A549 (cell line): ENCODE data around the gene SEC16A. TPM values are rescaled to one million over a fixed set of nuclear protein-coding genes. Genes with fewer than 3 reads are reported as not detected.

Experiments used
- ATAC-seq, 2 experiments: fragments of 200-7000 bp in 1 of 2; fragments of >200 bp in 1 of 2; cut with Nextera tagmentation in 1 of 2; cut with Tn5 transposase in 1 of 2; 3 replicates each; pipeline versions ENCODE4 v1.8.0 to v1.9.1; 2018 to 2020; ENCODE audit warnings: mild to moderate bottlenecking in 1 of 2, moderate library complexity in 1 of 2
- CTCF ChIA-PET: fragments of 300-600 bp; sonication (Branson Sonifier 250); formaldehyde crosslinking; extraction: SDS; loops from one replicate; lab custom pipeline; 2021; ENCODE audit warnings: antibody characterized with exemption, inconsistent platforms; lab: Yijun Ruan, JAX
- POLR2A ChIA-PET: fragments of 350-600 bp; formaldehyde crosslinking; extraction: SDS; loops from one replicate; lab custom pipeline; 2021; ENCODE audit warnings: antibody characterized with exemption, inconsistent platforms; lab: Yijun Ruan, JAX
- DNase-seq, 2 experiments: peaks; one replicate each; pipeline versions ENCODE4 v3.0.0 to v3.0.0-alpha.2; 2011 to 2016; ENCODE audit warnings: low read depth in 1 of 2, low spot score in 1 of 2
- FAIRE-seq: peaks from 2 replicates; lab custom pipeline; 2011; peaks lifted over from hg19 to GRCh38; lab: Jason Lieb, UNC
- H3K27ac ChIP-seq, 2 experiments: fragments of >200 bp; sonication (Bioruptor Twin); formaldehyde crosslinking; 3 replicates each; pipeline ENCODE4 v1.5.1; 2016 to 2017
- H3K4me1 ChIP-seq: fragments of >200 bp; sonication (Bioruptor Twin); formaldehyde crosslinking; 3 replicates; pipeline ENCODE4 v1.6.1; 2016
- H3K4me2 ChIP-seq: fragments of >200 bp; sonication (Bioruptor Twin); formaldehyde crosslinking; 3 replicates; pipeline ENCODE4 v1.6.1; 2016
- H3K4me3 ChIP-seq: fragments of >200 bp; sonication (Bioruptor Twin); formaldehyde crosslinking; 3 replicates; pipeline ENCODE4 v1.5.1; 2016
- H3K9me3 ChIP-seq: fragments of >200 bp; sonication (Bioruptor Twin); formaldehyde crosslinking; 3 replicates; pipeline ENCODE4 v1.6.1; 2016
- BHLHE40 ChIP-seq: IDR thresholded peaks from 2 replicates; pipeline ENCODE4 v1.6.1; 2012; ENCODE audit warnings: low read depth, low read length, inconsistent platforms
- CBX8 ChIP-seq: fragments of 200-600 bp; sonication (generic); IDR thresholded peaks from 2 replicates; pipeline ENCODE4 v1.6.1; 2016
- CHD2 ChIP-seq: fragments of 150-350 bp; IDR thresholded peaks from 2 replicates; pipeline ENCODE4 v1.6.1; 2014; ENCODE audit warnings: low read length; ENCODE audit not compliant: partially characterized antibody
- EP300 ChIP-seq, 2 experiments: fragments of >200 bp; sonication (Bioruptor Twin); formaldehyde crosslinking; IDR thresholded peaks; 2 replicates in 1 of 2; 3 replicates in 1 of 2; pipeline ENCODE4 v1.6.1; 2016 to 2017
- ESRRA ChIP-seq: fragments of 150-350 bp; IDR thresholded peaks from 2 replicates; pipeline ENCODE4 v1.6.1; 2014; ENCODE audit warnings: mild to moderate bottlenecking, low read length, borderline replicate concordance
- FOSB ChIP-seq: fragments of 250-450 bp; sonication (Bioruptor Pico); IDR thresholded peaks from 2 replicates; pipeline ENCODE4 v1.5.0; 2020; ENCODE audit warnings: mild to moderate bottlenecking, moderate library complexity
- FOSL2 ChIP-seq, 2 experiments: fragments of 450-650 bp in 1 of 2; fragments of >200 bp in 1 of 2; sonication (Bioruptor Twin) in 1 of 2; formaldehyde crosslinking; IDR thresholded peaks; 2 replicates each; pipeline versions ENCODE4 v1.5.0 to v1.6.1; 2016 to 2020; ENCODE audit warnings: mild to moderate bottlenecking in 1 of 2, moderate library complexity in 1 of 2
- GATA3 ChIP-seq: IDR thresholded peaks from 2 replicates; pipeline ENCODE4 v1.6.1; 2012; ENCODE audit warnings: borderline replicate concordance
- HEYL ChIP-seq: fragments of 250-450 bp; sonication (Bioruptor Pico); IDR thresholded peaks from 2 replicates; pipeline ENCODE4 v1.8.0; 2021; ENCODE audit warnings: mild to moderate bottlenecking, moderate library complexity
- HOXA7 ChIP-seq: fragments of 250-450 bp; sonication (Bioruptor Pico); IDR thresholded peaks from 2 replicates; pipeline ENCODE4 v1.5.0; 2020; ENCODE audit warnings: mild to moderate bottlenecking, moderate library complexity
- NFE2L2 ChIP-seq: fragments of 150-350 bp; conservative IDR thresholded peaks from 2 replicates; pipeline ENCODE4 v1.6.1; 2014; ENCODE audit warnings: low read length
- NR3C1 ChIP-seq: fragments of >200 bp; sonication (Bioruptor Twin); formaldehyde crosslinking; IDR thresholded peaks from 3 replicates; pipeline ENCODE4 v1.6.1; 2017
- POLR2AphosphoS2 ChIP-seq: conservative IDR thresholded peaks from 2 replicates; pipeline ENCODE4 v1.6.1; 2012; ENCODE audit warnings: low read length, improper control_type of control experiment, inconsistent platforms
- RAD21 ChIP-seq, 2 experiments: fragments of >200 bp in 1 of 2; sonication (Bioruptor Twin) in 1 of 2; formaldehyde crosslinking in 1 of 2; IDR thresholded peaks in 1 of 2; conservative IDR thresholded peaks in 1 of 2; 2 replicates in 1 of 2; 3 replicates in 1 of 2; pipeline ENCODE4 v1.6.1; 2012 to 2018; ENCODE audit warnings: inconsistent platforms in 1 of 2
- RCOR1 ChIP-seq: fragments of 150-350 bp; IDR thresholded peaks from 2 replicates; pipeline ENCODE4 v1.6.1; 2014; ENCODE audit warnings: antibody characterized with exemption, low read length, low read depth
- RFX5 ChIP-seq: fragments of 450-650 bp; IDR thresholded peaks from 2 replicates; pipeline ENCODE4 v1.7.1; 2014; ENCODE audit warnings: antibody characterized with exemption, mild to moderate bottlenecking, moderate library complexity
- ZSCAN20 ChIP-seq: fragments of 250-450 bp; sonication (Bioruptor Pico); IDR thresholded peaks from 2 replicates; pipeline ENCODE4 v1.8.0; 2022; ENCODE audit warnings: mild to moderate bottlenecking, moderate library complexity
- WGBS: methylation state at CpG from one replicate; pipeline ENCODE4 v1.1.6; 2017; ENCODE audit errors: missing lambda C conversion rate; 5-methylcytosine and 5-hydroxymethylcytosine counted together
- polyA plus RNA-seq, 4 experiments: library from polyadenylated mRNA; depleted of rRNA in 3 of 4; stranded (reverse); fragments of >200 nt; fragmentation: RNase III in 1 of 4; extraction: RNeasy Plus Mini Kit Qiagen cat#74134 plus additional on column Dnase treatment in 1 of 4; gene quantifications; 2 replicates in 3 of 4; 3 replicates in 1 of 4; pipeline ENCODE4 v1.2.3, GENCODE V29; 2011 to 2017
- TF ChIP-seq, protein P1 (sequence below): fragments of >200 bp; sonication (Bioruptor Twin); formaldehyde crosslinking; IDR thresholded peaks from 2 replicates; pipeline ENCODE4 v1.6.1; 2016
- TF ChIP-seq, protein P2 (sequence below): fragments of >200 bp; sonication (Bioruptor Twin); formaldehyde crosslinking; IDR thresholded peaks from 3 replicates; pipeline ENCODE4 v1.5.1; 2016
- TF ChIP-seq, protein P3 (sequence below): fragments of 200-600 bp; sonication (generic); IDR thresholded peaks from 2 replicates; pipeline ENCODE4 v1.6.1; 2016; ENCODE audit warnings: antibody characterized with exemption, mild to moderate bottlenecking, moderate library complexity
- TF ChIP-seq, protein P4 (sequence below): IDR thresholded peaks from 2 replicates; pipeline ENCODE4 v1.6.1; 2012; ENCODE audit warnings: low read depth, borderline replicate concordance
- TF ChIP-seq, protein P5 (sequence below): fragments of >200 bp; sonication (Bioruptor Twin); formaldehyde crosslinking; IDR thresholded peaks from 3 replicates; pipeline ENCODE4 v1.6.1; 2016
- TF ChIP-seq, protein P6 (sequence below): fragments of 250-450 bp; sonication (Bioruptor Pico); IDR thresholded peaks from 2 replicates; pipeline ENCODE4 v1.5.0; 2021; ENCODE audit warnings: mild to moderate bottlenecking, moderate library complexity, borderline replicate concordance
- TF ChIP-seq, protein P7 (sequence below): IDR thresholded peaks from 2 replicates; pipeline ENCODE4 v1.6.1; 2012

SEC16A gene
- polyA plus RNA-seq, 2 of the 4 experiments (the other 2 are of a cell fraction): 24.2 to 38.0 TPM

DNA sequence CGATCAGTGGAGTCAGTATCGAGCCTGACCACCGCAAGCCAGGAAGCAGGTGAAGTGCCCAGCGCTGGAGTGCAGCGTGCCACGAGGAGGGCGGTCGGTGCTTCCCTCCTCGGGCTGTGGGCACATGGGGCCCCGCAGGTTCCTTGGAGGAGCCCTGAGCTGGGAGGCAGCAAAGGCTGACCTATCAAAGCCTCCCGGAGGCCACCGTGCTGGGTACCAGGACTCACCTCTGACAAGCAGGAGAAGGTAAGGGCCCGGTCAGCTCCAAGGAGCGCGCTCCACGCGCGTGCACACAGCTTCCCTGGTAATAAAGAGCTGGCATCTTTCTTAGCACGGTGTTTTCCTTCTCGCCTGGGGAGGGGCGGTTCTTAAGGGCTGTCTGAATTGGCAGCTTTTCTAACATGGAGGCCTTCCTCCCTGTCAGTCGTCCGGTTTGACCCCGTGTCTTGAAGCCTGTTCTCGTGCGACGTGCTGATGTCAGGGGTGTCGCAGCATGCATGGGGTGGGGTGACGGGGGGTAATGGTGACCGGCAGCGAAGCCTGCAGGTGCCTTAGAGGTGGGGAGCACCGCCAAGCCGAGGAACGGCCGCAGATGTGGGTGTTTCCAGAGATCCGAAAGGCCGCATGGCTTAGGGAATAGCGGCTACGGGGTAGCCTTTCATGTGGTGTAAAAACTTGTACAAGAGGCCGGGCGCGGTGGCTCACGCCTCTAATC lies 59.3 kb downstream of the SEC16A start:
- DNase-seq (no peak), FAIRE-seq (no peak), ATAC-seq (no peak)
- TF ChIP-seq, protein P1, sequence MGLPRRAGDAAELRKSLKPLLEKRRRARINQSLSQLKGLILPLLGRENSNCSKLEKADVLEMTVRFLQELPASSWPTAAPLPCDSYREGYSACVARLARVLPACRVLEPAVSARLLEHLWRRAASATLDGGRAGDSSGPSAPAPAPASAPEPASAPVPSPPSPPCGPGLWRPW: no peak
- no peak for TF ChIP-seq NFE2L2
- no peak for TF ChIP-seq HEYL (CRISPR knock-in tag)
- TF ChIP-seq, protein P2, sequence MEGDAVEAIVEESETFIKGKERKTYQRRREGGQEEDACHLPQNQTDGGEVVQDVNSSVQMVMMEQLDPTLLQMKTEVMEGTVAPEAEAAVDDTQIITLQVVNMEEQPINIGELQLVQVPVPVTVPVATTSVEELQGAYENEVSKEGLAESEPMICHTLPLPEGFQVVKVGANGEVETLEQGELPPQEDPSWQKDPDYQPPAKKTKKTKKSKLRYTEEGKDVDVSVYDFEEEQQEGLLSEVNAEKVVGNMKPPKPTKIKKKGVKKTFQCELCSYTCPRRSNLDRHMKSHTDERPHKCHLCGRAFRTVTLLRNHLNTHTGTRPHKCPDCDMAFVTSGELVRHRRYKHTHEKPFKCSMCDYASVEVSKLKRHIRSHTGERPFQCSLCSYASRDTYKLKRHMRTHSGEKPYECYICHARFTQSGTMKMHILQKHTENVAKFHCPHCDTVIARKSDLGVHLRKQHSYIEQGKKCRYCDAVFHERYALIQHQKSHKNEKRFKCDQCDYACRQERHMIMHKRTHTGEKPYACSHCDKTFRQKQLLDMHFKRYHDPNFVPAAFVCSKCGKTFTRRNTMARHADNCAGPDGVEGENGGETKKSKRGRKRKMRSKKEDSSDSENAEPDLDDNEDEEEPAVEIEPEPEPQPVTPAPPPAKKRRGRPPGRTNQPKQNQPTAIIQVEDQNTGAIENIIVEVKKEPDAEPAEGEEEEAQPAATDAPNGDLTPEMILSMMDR: no peak
- TF ChIP-seq, protein P3, sequence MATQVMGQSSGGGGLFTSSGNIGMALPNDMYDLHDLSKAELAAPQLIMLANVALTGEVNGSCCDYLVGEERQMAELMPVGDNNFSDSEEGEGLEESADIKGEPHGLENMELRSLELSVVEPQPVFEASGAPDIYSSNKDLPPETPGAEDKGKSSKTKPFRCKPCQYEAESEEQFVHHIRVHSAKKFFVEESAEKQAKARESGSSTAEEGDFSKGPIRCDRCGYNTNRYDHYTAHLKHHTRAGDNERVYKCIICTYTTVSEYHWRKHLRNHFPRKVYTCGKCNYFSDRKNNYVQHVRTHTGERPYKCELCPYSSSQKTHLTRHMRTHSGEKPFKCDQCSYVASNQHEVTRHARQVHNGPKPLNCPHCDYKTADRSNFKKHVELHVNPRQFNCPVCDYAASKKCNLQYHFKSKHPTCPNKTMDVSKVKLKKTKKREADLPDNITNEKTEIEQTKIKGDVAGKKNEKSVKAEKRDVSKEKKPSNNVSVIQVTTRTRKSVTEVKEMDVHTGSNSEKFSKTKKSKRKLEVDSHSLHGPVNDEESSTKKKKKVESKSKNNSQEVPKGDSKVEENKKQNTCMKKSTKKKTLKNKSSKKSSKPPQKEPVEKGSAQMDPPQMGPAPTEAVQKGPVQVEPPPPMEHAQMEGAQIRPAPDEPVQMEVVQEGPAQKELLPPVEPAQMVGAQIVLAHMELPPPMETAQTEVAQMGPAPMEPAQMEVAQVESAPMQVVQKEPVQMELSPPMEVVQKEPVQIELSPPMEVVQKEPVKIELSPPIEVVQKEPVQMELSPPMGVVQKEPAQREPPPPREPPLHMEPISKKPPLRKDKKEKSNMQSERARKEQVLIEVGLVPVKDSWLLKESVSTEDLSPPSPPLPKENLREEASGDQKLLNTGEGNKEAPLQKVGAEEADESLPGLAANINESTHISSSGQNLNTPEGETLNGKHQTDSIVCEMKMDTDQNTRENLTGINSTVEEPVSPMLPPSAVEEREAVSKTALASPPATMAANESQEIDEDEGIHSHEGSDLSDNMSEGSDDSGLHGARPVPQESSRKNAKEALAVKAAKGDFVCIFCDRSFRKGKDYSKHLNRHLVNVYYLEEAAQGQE: no peak
- no peak for TF ChIP-seq EP300 (IDR thresholded peaks at IDR 0.05)
- no peak for TF ChIP-seq GATA3
- TF ChIP-seq CHD2: no peak
- no peak for TF ChIP-seq FOSL2 (IDR thresholded peaks at IDR 0.05)
- TF ChIP-seq FOSL2 (CRISPR knock-in tag; IDR thresholded peaks at IDR 0.05): no peak
- TF ChIP-seq, protein P4, sequence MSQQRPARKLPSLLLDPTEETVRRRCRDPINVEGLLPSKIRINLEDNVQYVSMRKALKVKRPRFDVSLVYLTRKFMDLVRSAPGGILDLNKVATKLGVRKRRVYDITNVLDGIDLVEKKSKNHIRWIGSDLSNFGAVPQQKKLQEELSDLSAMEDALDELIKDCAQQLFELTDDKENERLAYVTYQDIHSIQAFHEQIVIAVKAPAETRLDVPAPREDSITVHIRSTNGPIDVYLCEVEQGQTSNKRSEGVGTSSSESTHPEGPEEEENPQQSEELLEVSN: no peak
- TF ChIP-seq HOXA7 (CRISPR knock-in tag): no peak
- TF ChIP-seq, protein P5, sequence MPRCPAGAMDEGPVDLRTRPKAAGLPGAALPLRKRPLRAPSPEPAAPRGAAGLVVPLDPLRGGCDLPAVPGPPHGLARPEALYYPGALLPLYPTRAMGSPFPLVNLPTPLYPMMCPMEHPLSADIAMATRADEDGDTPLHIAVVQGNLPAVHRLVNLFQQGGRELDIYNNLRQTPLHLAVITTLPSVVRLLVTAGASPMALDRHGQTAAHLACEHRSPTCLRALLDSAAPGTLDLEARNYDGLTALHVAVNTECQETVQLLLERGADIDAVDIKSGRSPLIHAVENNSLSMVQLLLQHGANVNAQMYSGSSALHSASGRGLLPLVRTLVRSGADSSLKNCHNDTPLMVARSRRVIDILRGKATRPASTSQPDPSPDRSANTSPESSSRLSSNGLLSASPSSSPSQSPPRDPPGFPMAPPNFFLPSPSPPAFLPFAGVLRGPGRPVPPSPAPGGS: no peak
- no peak for TF ChIP-seq FOSB (CRISPR knock-in tag)
- no peak for TF ChIP-seq ESRRA
- TF ChIP-seq, all 56 proteins: peak for 0
- Histone ChIP-seq H3K9me3 (no peaks in the 10 kb centered on the region), H3K4me2 (no peak overlapping the region), H3K4me1 (no peaks in the 10 kb centered on the region), H3K4me3 (no peak overlapping the region), H3K27ac (no peak overlapping the region)
- 94% methylated on average over 38 of the region's 43 CpGs for WGBS
- ChIA-PET CTCF (interaction anchor here (1.0 to 3.9 kb wide), 3 partner anchors 16 to 23 kb away, joined by 3 to 30 read pairs (median 5); partner anchors contain the start of gene INPP5E), POLR2A (interaction anchor here (1.2 kb wide), 1 partner anchor 61 kb away, joined by 4 read pairs; no protein-coding TSS in a partner anchor)

DNA sequence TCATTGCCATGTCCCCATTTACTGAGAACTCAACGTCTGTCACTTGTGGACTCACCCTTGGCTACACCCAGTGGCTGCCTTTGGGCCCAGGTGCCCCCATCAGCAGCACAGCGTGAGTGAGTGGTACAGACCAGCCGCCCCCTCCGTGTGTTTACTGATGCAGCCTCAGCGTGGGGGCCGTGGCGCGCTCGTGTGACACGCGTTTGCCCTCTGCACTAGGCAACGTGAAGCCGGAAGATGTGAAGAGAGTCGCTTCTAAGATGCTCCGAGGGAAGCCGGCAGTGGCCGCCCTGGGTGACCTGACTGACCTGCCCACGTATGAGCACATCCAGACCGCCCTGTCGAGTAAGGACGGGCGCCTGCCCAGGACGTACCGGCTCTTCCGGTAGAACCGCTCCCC lies 60.0 kb downstream of the SEC16A start:
- no peak for TF ChIP-seq BHLHE40
- TF ChIP-seq, protein P6, sequence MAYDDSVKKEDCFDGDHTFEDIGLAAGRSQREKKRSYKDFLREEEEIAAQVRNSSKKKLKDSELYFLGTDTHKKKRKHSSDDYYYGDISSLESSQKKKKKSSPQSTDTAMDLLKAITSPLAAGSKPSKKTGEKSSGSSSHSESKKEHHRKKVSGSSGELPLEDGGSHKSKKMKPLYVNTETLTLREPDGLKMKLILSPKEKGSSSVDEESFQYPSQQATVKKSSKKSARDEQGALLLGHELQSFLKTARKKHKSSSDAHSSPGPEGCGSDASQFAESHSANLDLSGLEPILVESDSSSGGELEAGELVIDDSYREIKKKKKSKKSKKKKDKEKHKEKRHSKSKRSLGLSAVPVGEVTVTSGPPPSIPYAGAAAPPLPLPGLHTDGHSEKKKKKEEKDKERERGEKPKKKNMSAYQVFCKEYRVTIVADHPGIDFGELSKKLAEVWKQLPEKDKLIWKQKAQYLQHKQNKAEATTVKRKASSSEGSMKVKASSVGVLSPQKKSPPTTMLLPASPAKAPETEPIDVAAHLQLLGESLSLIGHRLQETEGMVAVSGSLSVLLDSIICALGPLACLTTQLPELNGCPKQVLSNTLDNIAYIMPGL (CRISPR knock-in tag): no peak
- no peak for TF ChIP-seq RAD21 (conservative IDR thresholded peaks at IDR 0.05 in 1 of 2, IDR thresholded peaks at IDR 0.05 in 1 of 2)
- no peak for TF ChIP-seq NR3C1
- TF ChIP-seq ZSCAN20 (CRISPR knock-in tag): no peak
- TF ChIP-seq RFX5: no peak
- TF ChIP-seq CBX8: no peak
- no peak for TF ChIP-seq POLR2AphosphoS2
- no peak for TF ChIP-seq GATA3
- TF ChIP-seq, protein P7, sequence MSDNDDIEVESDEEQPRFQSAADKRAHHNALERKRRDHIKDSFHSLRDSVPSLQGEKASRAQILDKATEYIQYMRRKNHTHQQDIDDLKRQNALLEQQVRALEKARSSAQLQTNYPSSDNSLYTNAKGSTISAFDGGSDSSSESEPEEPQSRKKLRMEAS: no peak
- no peak for TF ChIP-seq RCOR1
- TF ChIP-seq, all 56 proteins: peak for 0
- POLR2A ChIA-PET: no interaction called here

More for the DNA sequence above, 60.0 kb downstream of the SEC16A start:
- Histone ChIP-seq H3K27ac (no peak overlapping the region), H3K4me2 (no peak overlapping the region), H3K4me3 (no peak overlapping the region), H3K9me3 (no peaks in the 10 kb centered on the region), H3K4me1 (no peaks in the 10 kb centered on the region)
- DNase-seq: no peak
- no peak for ATAC-seq
- WGBS: 94% methylated on average over 26 of the region's 26 CpGs
- CTCF ChIA-PET: interaction anchor here (3.9 kb wide), 1 partner anchor 17 kb away, joined by 30 read pairs; the partner anchor contains the start of gene INPP5E
- FAIRE-seq: no peak
